Vagina (tissue), 2 donors: Measurements from ENCODE around the gene ASB7. TPM values are rescaled to one million over a fixed set of nuclear protein-coding genes. Genes with fewer than 3 reads are reported as not detected.
A peak's percentile ranks its signal among the peaks of the same experiment; 100 is the strongest.

Experiments
- DNase-seq, 2 donors: peaks; one replicate each; pipeline ENCODE4 v3.0.0-alpha.2; 2017; ENCODE audit errors: extremely low spot score in 2 of 2
- H3K27ac ChIP-seq: fragments of 200-600 bp; sonication (generic); one replicate; pipeline ENCODE4 v1.5.1; 2019
- H3K27me3 ChIP-seq: fragments of 200-600 bp; sonication (generic); one replicate; pipeline ENCODE4 v1.5.1; 2019
- H3K36me3 ChIP-seq, 2 donors: fragments of 200-600 bp; sonication (generic); one replicate each; pipeline ENCODE4 v1.5.1; 2017 to 2019
- H3K4me1 ChIP-seq: fragments of 200-600 bp; sonication (generic); one replicate; pipeline ENCODE4 v1.5.1; 2019
- H3K4me3 ChIP-seq, 2 donors: fragments of 200-600 bp; sonication (generic); 1 replicate in 1 of 2; 2 replicates in 1 of 2; pipeline ENCODE4 v1.5.1; 2016 to 2019
- H3K9me3 ChIP-seq: fragments of 200-600 bp; sonication (generic); one replicate; pipeline ENCODE4 v1.5.1; 2019
- CTCF ChIP-seq, 3 experiments: fragments of 450-650 bp in 2 of 3; fragments of 200-600 bp in 1 of 3; sonication (generic) in 1 of 3; IDR thresholded peaks; one replicate each; pipeline ENCODE4 v1.5.1; 2017 to 2019; ENCODE audit warnings: antibody characterized with exemption in 3 of 3, mild to moderate bottlenecking in 2 of 3, moderate library complexity in 2 of 3
- POLR2A ChIP-seq, 2 donors: fragments of 450-650 bp; IDR thresholded peaks; one replicate each; pipeline ENCODE4 v1.6.1; 2017; ENCODE audit warnings: antibody characterized with exemption in 2 of 2, mild to moderate bottlenecking in 2 of 2, moderate library complexity in 2 of 2
- POLR2AphosphoS5 ChIP-seq, 2 donors: sonication (generic); formaldehyde crosslinking; IDR thresholded peaks; one replicate each; pipeline ENCODE4 v1.9.0; 2017; ENCODE audit warnings: antibody characterized with exemption in 2 of 2, mild to moderate bottlenecking in 2 of 2, low read depth in 1 of 2; ENCODE audit not compliant: insufficient read depth in 1 of 2
- intact Hi-C: fragments of 100-400 bp; cut with DNase I; formaldehyde crosslinking; loops from one replicate; pipeline ENCODE4 v1.15.1; 2023
- total RNA-seq: library from RNA; depleted of rRNA; stranded (reverse); fragments of >200 nt; gene quantifications from one replicate; pipeline ENCODE4 v1.2.3, GENCODE V29; 2016

The ASB7 gene
- total RNA-seq, 1 donor from 2014 or later, result 17.9 TPM

DNA sequence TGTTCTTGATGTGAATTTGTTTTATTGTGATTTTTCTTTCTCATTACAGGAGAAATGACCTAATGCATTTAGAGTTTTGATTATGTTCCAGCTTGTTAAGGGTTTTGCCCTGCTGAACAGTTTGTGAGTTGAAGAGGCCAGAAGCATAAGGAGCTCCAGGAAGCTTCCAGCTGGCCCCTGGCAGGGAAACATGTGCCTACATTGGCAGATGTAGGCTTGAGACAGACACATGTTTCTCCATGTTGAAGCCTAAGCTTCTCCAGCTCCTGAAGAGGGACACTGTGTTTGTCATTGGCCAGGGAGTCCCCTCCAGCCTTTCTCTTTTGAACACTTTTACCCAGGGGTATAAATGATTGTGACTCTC lies 88.4 kb downstream of the ASB7 start:
- TF ChIP-seq CTCF (IDR thresholded peaks at IDR 0.05), result no peak
- no peak for TF ChIP-seq POLR2AphosphoS5 (IDR thresholded peaks at IDR 0.05; ENCODE audit: insufficient read depth in 1 of 2, low read depth in 1 of 2)
- no peak for TF ChIP-seq POLR2A (IDR thresholded peaks at IDR 0.05)
- Histone ChIP-seq H3K27ac (no peak overlapping the region), H3K36me3 (no peaks in the 10 kb centered on the region), H3K27me3 (no peaks in the 10 kb centered on the region), H3K9me3 (no peaks in the 10 kb centered on the region), H3K4me3 (no peak overlapping the region), H3K4me1 (peaks cover 26% of the 10 kb centered on the region)
- no peak for DNase-seq
- intact Hi-C loops, result no loop called here

DNA sequence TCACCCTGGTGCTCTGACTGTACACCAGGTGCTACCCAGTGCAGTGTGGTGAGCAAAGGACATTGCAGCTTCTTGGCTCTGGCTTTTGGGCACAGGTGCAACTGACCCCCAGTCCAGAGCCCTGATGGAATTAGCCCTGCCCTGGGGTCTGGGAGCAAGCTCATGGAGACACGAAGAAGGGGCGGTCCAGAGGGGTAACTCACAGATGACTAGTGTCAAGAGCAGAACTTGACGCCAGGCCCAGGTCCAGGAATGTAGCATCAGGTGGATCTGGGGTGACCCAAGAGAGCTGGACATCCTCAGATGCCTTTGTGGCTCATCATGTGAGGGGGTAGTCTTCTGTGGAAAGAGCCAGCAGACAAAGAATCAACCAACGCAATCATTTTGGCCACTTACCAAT lies 88.9 kb downstream of the ASB7 start:
- Histone ChIP-seq H3K4me3 (no peak overlapping the region), H3K9me3 (no peaks in the 10 kb centered on the region), H3K4me1 (peaks cover 21% of the 10 kb centered on the region), H3K27me3 (no peaks in the 10 kb centered on the region), H3K36me3 (no peaks in the 10 kb centered on the region), H3K27ac (no peak overlapping the region)
- intact Hi-C loops, result no loop called here
- no peak for TF ChIP-seq CTCF (IDR thresholded peaks at IDR 0.05)
- TF ChIP-seq POLR2AphosphoS5 (IDR thresholded peaks at IDR 0.05; ENCODE audit: insufficient read depth in 1 of 2, low read depth in 1 of 2), result no peak
- DNase-seq, result peak in 1 of 2 donors; percentile 81

- Histone ChIP-seq H3K27me3 (no peaks in the 10 kb centered on the region), H3K36me3 (no peaks in the 10 kb centered on the region), H3K4me1 (peaks cover 17% of the 10 kb centered on the region), H3K4me3 (no peak overlapping the region), H3K27ac (no peak overlapping the region), H3K9me3 (no peaks in the 10 kb centered on the region)
- TF ChIP-seq POLR2A (IDR thresholded peaks at IDR 0.05) (no peak), CTCF (IDR thresholded peaks at IDR 0.05) (no peak), POLR2AphosphoS5 (IDR thresholded peaks at IDR 0.05; ENCODE audit: insufficient read depth in 1 of 2, low read depth in 1 of 2) (no peak)
- intact Hi-C loops, result no loop called here
- DNase-seq, result no peak
Measured at GRCh38 chr15:100692246-100692645, 89.9 kb downstream of the ASB7 start.

DNA sequence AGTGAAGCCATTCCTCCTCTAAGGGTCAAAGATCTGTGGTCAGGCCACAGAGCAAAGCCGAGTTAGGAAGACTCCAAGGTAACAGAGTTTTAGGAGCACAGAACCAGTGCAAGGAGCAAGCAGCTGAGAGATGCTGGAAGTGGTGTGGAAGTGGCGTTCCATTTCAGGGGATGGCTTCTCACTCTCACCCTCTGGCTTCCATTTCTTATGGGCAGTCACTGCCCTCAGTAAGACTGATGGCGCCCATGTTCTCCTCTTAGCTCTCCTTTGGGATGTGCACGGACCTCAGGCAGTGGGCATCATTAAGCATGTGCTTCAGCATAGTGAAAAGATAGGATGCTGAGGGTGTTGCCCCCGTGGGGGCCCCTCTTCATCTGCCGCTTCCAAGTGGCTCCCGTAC lies 90.3 kb downstream of the ASB7 start:
- no peaks in the 10 kb centered on the region for H3K9me3 ChIP-seq
- H3K4me1 ChIP-seq, result peaks cover 17% of the 10 kb centered on the region
- TF ChIP-seq POLR2A (IDR thresholded peaks at IDR 0.05) (no peak), CTCF (IDR thresholded peaks at IDR 0.05) (no peak), POLR2AphosphoS5 (IDR thresholded peaks at IDR 0.05; ENCODE audit: insufficient read depth in 1 of 2, low read depth in 1 of 2) (no peak)
- H3K36me3 ChIP-seq, result no peaks in the 10 kb centered on the region
- H3K4me3 ChIP-seq, result no peak overlapping the region
- DNase-seq, result peak in 1 of 2 donors; percentile 46
- no peaks in the 10 kb centered on the region for H3K27me3 ChIP-seq
- intact Hi-C loops, result no loop called here
- no peak overlapping the region for H3K27ac ChIP-seq

GRCh38 chr15:100693451-100693850 lies 91.1 kb downstream of the ASB7 start:
- Histone ChIP-seq H3K27ac (no peak overlapping the region), H3K4me1 (peaks cover 11% of the 10 kb centered on the region), H3K4me3 (no peak overlapping the region), H3K27me3 (no peaks in the 10 kb centered on the region), H3K36me3 (no peaks in the 10 kb centered on the region), H3K9me3 (no peaks in the 10 kb centered on the region)
- DNase-seq, result peak in 1 of 2 donors; percentile 19
- intact Hi-C loops, result no loop called here
- TF ChIP-seq POLR2AphosphoS5 (IDR thresholded peaks at IDR 0.05; ENCODE audit: insufficient read depth in 1 of 2, low read depth in 1 of 2), result no peak
- TF ChIP-seq POLR2A (IDR thresholded peaks at IDR 0.05), result no peak
- no peak for TF ChIP-seq CTCF (IDR thresholded peaks at IDR 0.05)
